Measurements from ENCODE around the gene FKBP2.
A peak's percentile ranks its signal among the peaks of the same experiment; 100 is the strongest.

FKBP2 gene

GRCh38 chr11:64229744-64230170, 11.1 kb upstream of the FKBP2 start:
- Histone ChIP-seq H2AFZ (ENCODE audit: low read length) (0 out of 2 replicates have a peak overlapping the region, but pooled peaks have one; percentile 16), H3K4me3 (ENCODE audit: low read length, poor library complexity, severe bottlenecking) (peak overlapping the region; percentile 86), H3K4me2 (ENCODE audit: low read depth, low read length, poor library complexity, severe bottlenecking) (peak overlapping the region; percentile 81), H3K36me3 (ENCODE audit: insufficient read depth, low read length) (no peaks in the 10 kb centered on the region), H3K79me2 (ENCODE audit: insufficient read depth, low read length) (peaks cover 37% of the 10 kb centered on the region), H3K9me3 (ENCODE audit: insufficient read depth, low read depth, low read length) (no peaks in the 10 kb centered on the region), H4K20me1 (ENCODE audit: insufficient read depth, low read length, poor library complexity, severe bottlenecking) (peaks cover 32% of the 10 kb centered on the region), H3K27me3 (ENCODE audit: insufficient read depth, low read length, poor library complexity, severe bottlenecking) (no peaks in the 10 kb centered on the region), H3K4me1 (ENCODE audit: insufficient read depth, low read length, poor library complexity, severe bottlenecking) (peaks cover 26% of the 10 kb centered on the region), H3K9me2 (replicated peaks; ENCODE audit: low read depth, low read length) (no peaks in the 10 kb centered on the region), H3F3A (ENCODE audit: low read depth) (peaks cover 6% of the 10 kb centered on the region; the same call in 1 of the 2 replicates), H3K9ac (ENCODE audit: low read depth, low read length, poor library complexity, severe bottlenecking) (peak overlapping the region; percentile 80)
- TF ChIP-seq EZH2phosphoT487 (IDR thresholded peaks at IDR 0.05; ENCODE audit: borderline replicate concordance) = no peak
- TF ChIP-seq CTCF (conservative IDR thresholded peaks at IDR 0.05; ENCODE audit: low read length) = no peak

GRCh38 chr11:64230171-64230984, 10.5 kb upstream of the FKBP2 start, which contains the start of gene DNAJC4:
Gene DNAJC4, plus strand, starts transcription at chr11:64230548. Its CDS starts 307 bp downstream, at chr11:64230855.
- Histone ChIP-seq H2AFZ (ENCODE audit: low read length) (peak within 1 kb of the TSS; percentile 78), H3K27me3 (ENCODE audit: insufficient read depth, low read length, poor library complexity, severe bottlenecking) (no peaks in the 10 kb centered on the region), H3K79me2 (ENCODE audit: insufficient read depth, low read length) (peaks cover 37% of the 10 kb centered on the region), H3K9me2 (replicated peaks; ENCODE audit: low read depth, low read length) (no peaks in the 10 kb centered on the region), H3K4me2 (ENCODE audit: low read depth, low read length, poor library complexity, severe bottlenecking) (peak within 1 kb of the TSS; percentile 81), H3K9ac (ENCODE audit: low read depth, low read length, poor library complexity, severe bottlenecking) (peak within 1 kb of the TSS; percentile 80), H3K4me3 (ENCODE audit: low read length, poor library complexity, severe bottlenecking) (peak within 1 kb of the TSS; percentile 86), H3F3A (ENCODE audit: low read depth) (peaks cover 6% of the 10 kb centered on the region; the same call in 1 of the 2 replicates), H4K20me1 (ENCODE audit: insufficient read depth, low read length, poor library complexity, severe bottlenecking) (peaks cover 28% of the 10 kb centered on the region), H3K9me3 (ENCODE audit: insufficient read depth, low read depth, low read length) (no peaks in the 10 kb centered on the region), H3K36me3 (ENCODE audit: insufficient read depth, low read length) (no peaks in the 10 kb centered on the region), H3K4me1 (ENCODE audit: insufficient read depth, low read length, poor library complexity, severe bottlenecking) (peaks cover 24% of the 10 kb centered on the region)
- TF ChIP-seq CTCF (conservative IDR thresholded peaks at IDR 0.05; ENCODE audit: low read length) (no peak), EZH2phosphoT487 (IDR thresholded peaks at IDR 0.05; ENCODE audit: borderline replicate concordance) (no peak)

GRCh38 chr11:64230985-64231365, 9.9 kb upstream of the FKBP2 start:
- no peaks in the 10 kb centered on the region for H3K9me3 ChIP-seq (ENCODE audit: insufficient read depth, low read depth, low read length)
- TF ChIP-seq CTCF (conservative IDR thresholded peaks at IDR 0.05; ENCODE audit: low read length) (no peak), EZH2phosphoT487 (IDR thresholded peaks at IDR 0.05; ENCODE audit: borderline replicate concordance) (no peak)
- H3K4me3 ChIP-seq (ENCODE audit: low read length, poor library complexity, severe bottlenecking) = peak overlapping the region; percentile 86
- peaks cover 6% of the 10 kb centered on the region; the same call in 1 of the 2 replicates for H3F3A ChIP-seq (ENCODE audit: low read depth)
- peak overlapping the region; percentile 81 for H3K4me2 ChIP-seq (ENCODE audit: low read depth, low read length, poor library complexity, severe bottlenecking)
- peaks cover 30% of the 10 kb centered on the region for H4K20me1 ChIP-seq (ENCODE audit: insufficient read depth, low read length, poor library complexity, severe bottlenecking)
- H3K79me2 ChIP-seq (ENCODE audit: insufficient read depth, low read length) = peaks cover 41% of the 10 kb centered on the region
- peak overlapping the region; percentile 78 for H2AFZ ChIP-seq (ENCODE audit: low read length)
- no peaks in the 10 kb centered on the region for H3K9me2 ChIP-seq (replicated peaks; ENCODE audit: low read depth, low read length)
- H3K27me3 ChIP-seq (ENCODE audit: insufficient read depth, low read length, poor library complexity, severe bottlenecking) = no peaks in the 10 kb centered on the region
- no peaks in the 10 kb centered on the region for H3K36me3 ChIP-seq (ENCODE audit: insufficient read depth, low read length)
- H3K9ac ChIP-seq (ENCODE audit: low read depth, low read length, poor library complexity, severe bottlenecking) = peak overlapping the region; percentile 80
- H3K4me1 ChIP-seq (ENCODE audit: insufficient read depth, low read length, poor library complexity, severe bottlenecking) = peaks cover 26% of the 10 kb centered on the region
